Activated B cell treated with CpG ODN at 0.5 μM for 24 hours (primary cell): Measurements from ENCODE around the gene CDX1. TPM values are rescaled to one million over a fixed set of nuclear protein-coding genes. Genes with fewer than 3 reads are reported as not detected.

ENCODE experiments used
- ATAC-seq: fragments of 200-7000 bp; cut with Tn5 transposase; one replicate; pipeline ENCODE4 v1.10.0; 2021; ENCODE audit warnings: low read depth, mild to moderate bottlenecking, moderate library complexity
- CTCF ChIA-PET: fragments of 350-600 bp; sonication (Branson Sonifier 250); formaldehyde crosslinking; loops from one replicate; lab custom pipeline; 2021; ENCODE audit warnings: antibody characterized with exemption; lab: Charles Lee
- POLR2A ChIA-PET: fragments of 350-600 bp; sonication (Branson Sonifier 250); formaldehyde crosslinking; loops from one replicate; lab custom pipeline; 2021; ENCODE audit warnings: antibody characterized with exemption; lab: Charles Lee
- DNase-seq: peaks from one replicate; pipeline ENCODE4 v3.0.0; 2022
- H3K27ac Mint-ChIP-seq: one replicate; pipeline ENCODE4 v1.8.0; 2020; ENCODE audit warnings: mixed read lengths
- H3K27me3 Mint-ChIP-seq: one replicate; pipeline ENCODE4 v1.8.0; 2021; ENCODE audit warnings: mixed read lengths
- H3K36me3 Mint-ChIP-seq: one replicate; pipeline ENCODE4 v1.8.0; 2021; ENCODE audit warnings: low read depth, mixed read lengths
- H3K4me1 Mint-ChIP-seq: one replicate; pipeline ENCODE4 v1.8.0; 2021; ENCODE audit warnings: mixed read lengths
- H3K4me3 Mint-ChIP-seq: one replicate; pipeline ENCODE4 v1.8.0; 2020; ENCODE audit warnings: mild to moderate bottlenecking, mixed read lengths
- H3K9me3 Mint-ChIP-seq: one replicate; pipeline ENCODE4 v1.8.0; 2020; ENCODE audit warnings: mixed read lengths
- CTCF ChIP-seq: fragments of 200-600 bp; IDR thresholded peaks from one replicate; pipeline ENCODE4 v1.8.0; 2022; ENCODE audit warnings: antibody characterized with exemption, mild to moderate bottlenecking
- intact Hi-C: fragments of 100-400 bp; cut with micrococcal nuclease; formaldehyde crosslinking; loops from one replicate; pipeline ENCODE4 v1.15.1; 2024
- total RNA-seq: library from RNA; stranded (reverse); gene quantifications from 2 replicates; pipeline ENCODE4 v1.2.3, GENCODE V29; 2022

The CDX1 gene
- total RNA-seq, 1 donor from 2014 or later, result not detected

GRCh38 chr5:150223474-150223873 is 56.9 kb downstream of the CDX1 start:
- H3K36me3 Mint-ChIP-seq, result no peaks in the 10 kb centered on the region
- no peak for ATAC-seq
- H3K27me3 Mint-ChIP-seq, result peaks cover 8% of the 10 kb centered on the region
- no peak for DNase-seq
- ChIA-PET CTCF (no interaction called here), POLR2A (no interaction called here)
- no peak overlapping the region for H3K4me3 Mint-ChIP-seq
- no peaks in the 10 kb centered on the region for H3K4me1 Mint-ChIP-seq
- no peak for TF ChIP-seq CTCF
- no peaks in the 10 kb centered on the region for H3K9me3 Mint-ChIP-seq
- intact Hi-C loops, result no loop called here
- no peak overlapping the region for H3K27ac Mint-ChIP-seq

DNA sequence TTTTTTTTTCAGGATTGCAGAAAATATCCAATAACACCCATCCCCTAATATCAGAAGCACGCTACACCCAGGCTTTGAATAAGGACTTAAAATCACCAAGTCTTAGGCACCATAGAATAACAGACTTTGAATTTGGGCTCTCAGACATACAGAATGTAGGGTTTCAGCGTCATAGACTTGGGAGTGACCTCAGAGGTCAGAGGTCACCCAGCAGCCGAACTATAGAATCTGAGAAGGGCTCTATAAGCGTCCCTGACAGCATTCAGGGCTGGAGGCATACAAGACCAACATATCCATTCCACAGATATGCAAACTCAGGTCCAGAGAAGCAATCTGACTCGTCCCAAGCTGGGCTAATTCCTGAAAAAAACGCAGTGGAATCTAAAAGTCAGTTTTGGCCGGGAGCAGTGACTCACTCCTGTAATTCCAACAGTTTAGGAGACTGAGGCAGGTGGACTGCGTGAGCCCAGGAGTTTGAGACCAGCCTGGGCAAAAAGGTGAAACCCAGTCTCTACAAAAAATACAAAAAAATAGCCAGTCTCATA is 58.0 kb downstream of the CDX1 start:
- H3K27ac Mint-ChIP-seq, result no peak overlapping the region
- POLR2A ChIA-PET, result no interaction called here
- no peak for TF ChIP-seq CTCF
- intact Hi-C loops, result no loop called here
- H3K36me3 Mint-ChIP-seq, result no peaks in the 10 kb centered on the region
- ATAC-seq (no peak), DNase-seq (no peak)
- H3K4me3 Mint-ChIP-seq, result no peak overlapping the region
- H3K9me3 Mint-ChIP-seq, result no peaks in the 10 kb centered on the region
- peaks cover 8% of the 10 kb centered on the region for H3K27me3 Mint-ChIP-seq
- no peaks in the 10 kb centered on the region for H3K4me1 Mint-ChIP-seq
- CTCF ChIA-PET, result no interaction called here

DNA sequence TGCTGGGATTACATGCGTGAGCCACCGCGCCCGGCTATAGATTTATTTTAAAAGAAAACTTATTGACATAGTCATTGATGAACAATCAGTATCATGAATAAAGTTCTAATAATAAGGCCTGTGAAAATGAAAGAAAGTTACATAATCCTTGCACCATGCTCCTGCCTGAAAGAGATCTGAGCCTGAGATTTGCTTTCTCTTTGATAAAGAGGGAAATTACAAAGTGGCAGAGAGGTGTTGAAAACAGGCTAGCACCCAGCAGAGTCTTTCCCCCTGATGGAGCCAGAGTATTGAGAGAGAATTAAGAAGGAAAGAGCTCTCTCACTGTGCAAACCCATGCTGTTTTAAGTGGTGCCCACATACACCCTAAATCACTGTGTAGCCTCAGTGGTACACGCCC is 60.5 kb downstream of the CDX1 start:
- H3K27me3 Mint-ChIP-seq, result no peaks in the 10 kb centered on the region
- DNase-seq (no peak), ATAC-seq (no peak)
- TF ChIP-seq CTCF, result no peak
- ChIA-PET CTCF (no interaction called here), POLR2A (no interaction called here)
- H3K4me3 Mint-ChIP-seq, result no peak overlapping the region
- intact Hi-C loops, result no loop called here
- H3K9me3 Mint-ChIP-seq, result no peaks in the 10 kb centered on the region
- no peak overlapping the region for H3K27ac Mint-ChIP-seq
- H3K4me1 Mint-ChIP-seq, result no peaks in the 10 kb centered on the region
- no peaks in the 10 kb centered on the region for H3K36me3 Mint-ChIP-seq

- Mint-ChIP-seq H3K9me3 (no peaks in the 10 kb centered on the region), H3K27me3 (no peaks in the 10 kb centered on the region), H3K4me3 (no peak overlapping the region), H3K4me1 (no peaks in the 10 kb centered on the region), H3K27ac (no peak overlapping the region), H3K36me3 (no peaks in the 10 kb centered on the region)
- TF ChIP-seq CTCF, result no peak
- intact Hi-C loops, result no loop called here
- CTCF ChIA-PET, result no interaction called here
- POLR2A ChIA-PET, result no interaction called here
- no peak for DNase-seq
- no peak for ATAC-seq
These were observed 61.2 kb downstream of the CDX1 start for GRCh38 chr5:150227606-150228273.

DNA sequence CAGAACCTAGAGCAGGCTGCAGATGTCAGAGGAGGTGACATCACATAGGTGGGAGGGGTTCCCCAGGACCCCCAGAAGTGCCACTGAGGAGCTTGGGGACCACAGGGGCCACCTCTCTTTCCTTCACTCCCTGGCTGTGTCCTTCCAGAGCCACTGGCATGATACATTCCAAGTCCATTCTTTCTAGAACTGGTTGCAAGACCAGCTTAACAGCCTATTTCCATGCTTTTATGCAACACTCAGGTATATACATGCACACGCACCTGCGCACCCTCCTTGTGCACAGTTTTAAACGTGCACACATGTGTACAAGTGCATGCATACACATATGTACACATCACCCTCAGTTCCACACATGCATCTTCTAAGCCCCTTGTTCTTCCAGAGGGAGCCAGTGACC is 63.0 kb downstream of the CDX1 start:
- intact Hi-C loops, result no loop called here
- Mint-ChIP-seq H3K4me1 (no peaks in the 10 kb centered on the region), H3K27me3 (no peaks in the 10 kb centered on the region), H3K4me3 (no peak overlapping the region), H3K27ac (no peak overlapping the region), H3K36me3 (no peaks in the 10 kb centered on the region), H3K9me3 (no peaks in the 10 kb centered on the region)
- no peak for TF ChIP-seq CTCF
- CTCF ChIA-PET, result no interaction called here
- ATAC-seq, result no peak
- POLR2A ChIA-PET, result no interaction called here
- DNase-seq, result no peak
